SK-N-SH (cell line): ENCODE measurements around the gene MAPK8IP1. TPM values are rescaled to one million over a fixed set of nuclear protein-coding genes. Genes with fewer than 3 reads are reported as not detected.
A peak's percentile ranks its signal among the peaks of the same experiment; 100 is the strongest.

Source experiments
- CTCF ChIA-PET: fragments of 300-600, 350-600 bp; formaldehyde crosslinking; extraction: SDS; loops from one replicate; lab custom pipeline; 2021; lab: Yijun Ruan, JAX
- POLR2A ChIA-PET: fragments of 350-600 bp; sonication (Branson Sonifier 250); formaldehyde crosslinking; extraction: SDS; loops from one replicate; lab custom pipeline; 2020; ENCODE audit warnings: antibody characterized with exemption, inconsistent platforms; lab: Yijun Ruan, JAX
- DNase-seq: peaks from one replicate; pipeline ENCODE4 v3.0.0; 2012
- H2AFZ ChIP-seq: fragments of 200-600 bp; sonication (generic); 2 replicates; pipeline ENCODE4 v1.8.1; 2016; ENCODE audit warnings: antibody characterized with exemption, mild to moderate bottlenecking, low read depth
- H3F3A ChIP-seq: fragments of 200-600 bp; sonication (generic); replicated peaks from 2 replicates; pipeline ENCODE3; 2016; ENCODE audit warnings: antibody characterized with exemption, mild to moderate bottlenecking; ENCODE audit not compliant: insufficient read depth
- H3K27ac ChIP-seq, 2 experiments: fragments of 200-500 bp in 1 of 2; fragments of 200-600 bp in 1 of 2; sonication (Bioruptor generic) in 1 of 2; sonication (generic), shearing (Covaris generic) in 1 of 2; 2 replicates each; pipeline versions ENCODE4 v1.5.1 to v1.6.1; 2014 to 2016; ENCODE audit warnings: low read depth in 2 of 2, inconsistent platforms in 1 of 2, low read length in 1 of 2, mild to moderate bottlenecking in 1 of 2, mixed read lengths in 1 of 2
- H3K27me3 ChIP-seq: fragments of 200-600 bp; sonication (generic), shearing (Covaris generic); 2 replicates; pipeline ENCODE4 v1.6.1; 2016; ENCODE audit warnings: mixed run types; ENCODE audit not compliant: insufficient read depth
- H3K36me3 ChIP-seq, 2 experiments: fragments of 200-500 bp in 1 of 2; fragments of 200-600 bp in 1 of 2; sonication (Bioruptor generic) in 1 of 2; sonication (generic) in 1 of 2; replicated peaks in 1 of 2; 2 replicates each; pipeline versions ENCODE3 to v1.5.1; 2014 to 2016; ENCODE audit warnings: low read length in 1 of 2, mild to moderate bottlenecking in 1 of 2; ENCODE audit not compliant: insufficient read depth in 2 of 2, control insufficient read depth in 1 of 2
- H3K4me1 ChIP-seq, 2 experiments: fragments of 200-500 bp in 1 of 2; fragments of 200-600 bp in 1 of 2; sonication (Bioruptor generic) in 1 of 2; sonication (generic), shearing (Covaris generic) in 1 of 2; 2 replicates each; pipeline versions ENCODE4 v1.5.1 to v1.6.1; 2014 to 2016; ENCODE audit warnings: low read depth in 1 of 2, low read length in 1 of 2, mixed run types in 1 of 2; ENCODE audit not compliant: insufficient read depth in 2 of 2, control insufficient read depth in 1 of 2
- H3K4me2 ChIP-seq: fragments of 200-600 bp; sonication (generic), shearing (Covaris generic); 2 replicates; pipeline ENCODE4 v1.6.1; 2017; ENCODE audit warnings: mixed run types
- H3K4me3 ChIP-seq, 2 experiments: fragments of 200-500 bp in 1 of 2; fragments of 200-600 bp in 1 of 2; sonication (Bioruptor generic) in 1 of 2; sonication (generic), shearing (Covaris generic) in 1 of 2; 2 replicates each; pipeline versions ENCODE4 v1.5.1 to v1.8.1; 2014 to 2016; ENCODE audit warnings: low read depth in 2 of 2, inconsistent platforms in 1 of 2, low read length in 1 of 2, mild to moderate bottlenecking in 1 of 2, mixed read lengths in 1 of 2, moderate library complexity in 1 of 2
- H3K79me2 ChIP-seq: fragments of 200-600 bp; sonication (generic); 2 replicates; pipeline ENCODE4 v1.8.1; 2017; ENCODE audit warnings: mild to moderate bottlenecking; ENCODE audit not compliant: insufficient read depth
- H3K9ac ChIP-seq: fragments of 200-600 bp; sonication (generic); 2 replicates; pipeline ENCODE4 v1.6.1; 2017; ENCODE audit warnings: mixed run types
- H3K9me2 ChIP-seq: fragments of 200-600 bp; sonication (generic); 2 replicates; pipeline ENCODE4 v1.6.1; 2017; ENCODE audit warnings: mixed run types
- H3K9me3 ChIP-seq: fragments of 200-600 bp; sonication (generic); 2 replicates; pipeline ENCODE4 v1.6.1; 2017; ENCODE audit warnings: mixed run types, mild to moderate bottlenecking, moderate library complexity
- H4K20me1 ChIP-seq: fragments of 200-600 bp; sonication (generic); 2 replicates; pipeline ENCODE4 v1.6.1; 2017; ENCODE audit warnings: mild to moderate bottlenecking, mixed run types; ENCODE audit not compliant: insufficient read depth
- FOXJ3 ChIP-seq: sonication (generic); formaldehyde crosslinking; IDR thresholded peaks from 2 replicates; pipeline ENCODE4 v1.5.1; 2020; ENCODE audit warnings: mild to moderate bottlenecking, missing genetic modification reagents
- GABPA ChIP-seq: IDR thresholded peaks from 2 replicates; pipeline ENCODE4 v1.4.0; 2012; ENCODE audit warnings: low read depth, mild to moderate bottlenecking
- JUND ChIP-seq: IDR thresholded peaks from 2 replicates; pipeline ENCODE4 v1.4.0; 2012
- MEF2A ChIP-seq: IDR thresholded peaks from 2 replicates; pipeline ENCODE4 v1.4.0; 2012; ENCODE audit warnings: low read depth, borderline replicate concordance
- NFIC ChIP-seq: IDR thresholded peaks from 2 replicates; pipeline ENCODE4 v1.4.0; 2012; ENCODE audit warnings: borderline replicate concordance
- NRF1 ChIP-seq: IDR thresholded peaks from 2 replicates; pipeline ENCODE4 v1.6.1; 2012; ENCODE audit warnings: low read depth, mild to moderate bottlenecking, low read length
- POLR2AphosphoS5 ChIP-seq: IDR thresholded peaks from 2 replicates; pipeline ENCODE4 v1.6.1; 2012; ENCODE audit warnings: low read depth, low read length
- RAD21 ChIP-seq: IDR thresholded peaks from 2 replicates; pipeline ENCODE4 v1.6.1; 2012; ENCODE audit warnings: mild to moderate bottlenecking, low read length
- REST ChIP-seq: IDR thresholded peaks from 2 replicates; pipeline ENCODE4 v1.6.1; 2012; ENCODE audit warnings: mild to moderate bottlenecking, low read depth, low read length, moderate library complexity
- SMC3 ChIP-seq: IDR thresholded peaks from 2 replicates; pipeline ENCODE4 v1.6.1; 2012; ENCODE audit warnings: low read depth, low read length, improper control_type of control experiment
- TAF1 ChIP-seq: IDR thresholded peaks from 2 replicates; pipeline ENCODE4 v1.6.1; 2012; ENCODE audit warnings: low read depth, mild to moderate bottlenecking, low read length, moderate library complexity, borderline replicate concordance
- TCF12 ChIP-seq: IDR thresholded peaks from 2 replicates; pipeline ENCODE4 v1.4.0; 2012
- USF2 ChIP-seq: fragments of 150-350 bp; IDR thresholded peaks from 2 replicates; pipeline ENCODE4 v1.6.1; 2017; ENCODE audit warnings: antibody characterized with exemption, low read length, low read depth, borderline replicate concordance
- YY1 ChIP-seq: IDR thresholded peaks from 2 replicates; pipeline ENCODE4 v1.4.0; 2012; ENCODE audit warnings: low read depth, mild to moderate bottlenecking
- ZBTB33 ChIP-seq: IDR thresholded peaks from 2 replicates; pipeline ENCODE4 v1.4.0; 2012; ENCODE audit warnings: low read depth, borderline replicate concordance
- WGBS: methylation state at CpG from one replicate; pipeline ENCODE4 v1.1.6; 2017; ENCODE audit warnings: low lambda C conversion rate; 5-methylcytosine and 5-hydroxymethylcytosine counted together
- polyA plus RNA-seq, 3 experiments: library from polyadenylated mRNA; depleted of rRNA; stranded (reverse); fragments of >200 nt; gene quantifications; 2 replicates each; pipeline ENCODE4 v1.2.3, GENCODE V29; 2012

Gene MAPK8IP1
- polyA plus RNA-seq, 1 of the 3 experiments (the other 2 are of a cell fraction) = 12.5 TPM

GRCh38 chr11:45871638-45872037 lies 13.8 kb upstream of the MAPK8IP1 start:
- no peak for DNase-seq
- ChIA-PET CTCF (interaction anchor here (0.9 to 6.2 kb wide), 30 partner anchors 9 to 501 kb away, joined by 3 to 118 read pairs (median 10); partner anchors contain the start of genes CRY2, LARGE2 and PEX16), POLR2A (no interaction called here)
- H3K27ac ChIP-seq = peak overlapping the region in 1 of 2 experiments; percentile 83; a peak in 1 of 4 replicates
- no peak overlapping the region for H3K4me2 ChIP-seq
- H2AFZ ChIP-seq = no peak overlapping the region
- H3K9ac ChIP-seq = no peak overlapping the region
- no peaks in the 10 kb centered on the region for H3K27me3 ChIP-seq
- peaks cover 23% of the 10 kb centered on the region for H3F3A ChIP-seq
- no peaks in the 10 kb centered on the region for H3K9me2 ChIP-seq
- no peaks in the 10 kb centered on the region for H4K20me1 ChIP-seq
- no peaks in the 10 kb centered on the region for H3K9me3 ChIP-seq
- H3K4me1 ChIP-seq = peaks cover 9 to 17% of the 10 kb centered on the region in 2 experiments; a peak in 3 of 4 replicates
- no peak for TF ChIP-seq REST
- no peak for TF ChIP-seq ZBTB33
- no peak for TF ChIP-seq FOXJ3 (CRISPR knock-in tag)
- no peak for TF ChIP-seq TCF12
- TF ChIP-seq RAD21 = no peak
- no peak for TF ChIP-seq USF2
- TF ChIP-seq GABPA = no peak
- TF ChIP-seq TAF1 = no peak
- no peak for TF ChIP-seq JUND
- no peak for TF ChIP-seq NRF1
- no peak for TF ChIP-seq POLR2AphosphoS5
- no peak for TF ChIP-seq NFIC
- no peak for TF ChIP-seq SMC3
- no peak for TF ChIP-seq YY1
- no peak for TF ChIP-seq MEF2A
- no peaks in the 10 kb centered on the region for H3K79me2 ChIP-seq
- peaks cover 16 to 42% of the 10 kb centered on the region in 2 experiments for H3K36me3 ChIP-seq
- 83% methylated on average over 2 of the region's 2 CpGs for WGBS
- H3K4me3 ChIP-seq = no peak overlapping the region
